ENCODE data around the gene SNAP91. TPM values are rescaled to one million over a fixed set of nuclear protein-coding genes. Genes with fewer than 3 reads are reported as not detected.
"Not testable (repeated sequence)": the region's sequence is repeated elsewhere in the genome, so short reads cannot be mapped to it uniquely, and the experiment has no call there.

SNAP91 gene
- total RNA-seq, result under 1 TPM; 0.24 to 0.25 TPM
- long read RNA-seq, partial matches to known transcripts, result 1 of 1 reads
- long read RNA-seq, other reads (novel, unspliced or antisense), result 0 of 1 reads

DNA sequence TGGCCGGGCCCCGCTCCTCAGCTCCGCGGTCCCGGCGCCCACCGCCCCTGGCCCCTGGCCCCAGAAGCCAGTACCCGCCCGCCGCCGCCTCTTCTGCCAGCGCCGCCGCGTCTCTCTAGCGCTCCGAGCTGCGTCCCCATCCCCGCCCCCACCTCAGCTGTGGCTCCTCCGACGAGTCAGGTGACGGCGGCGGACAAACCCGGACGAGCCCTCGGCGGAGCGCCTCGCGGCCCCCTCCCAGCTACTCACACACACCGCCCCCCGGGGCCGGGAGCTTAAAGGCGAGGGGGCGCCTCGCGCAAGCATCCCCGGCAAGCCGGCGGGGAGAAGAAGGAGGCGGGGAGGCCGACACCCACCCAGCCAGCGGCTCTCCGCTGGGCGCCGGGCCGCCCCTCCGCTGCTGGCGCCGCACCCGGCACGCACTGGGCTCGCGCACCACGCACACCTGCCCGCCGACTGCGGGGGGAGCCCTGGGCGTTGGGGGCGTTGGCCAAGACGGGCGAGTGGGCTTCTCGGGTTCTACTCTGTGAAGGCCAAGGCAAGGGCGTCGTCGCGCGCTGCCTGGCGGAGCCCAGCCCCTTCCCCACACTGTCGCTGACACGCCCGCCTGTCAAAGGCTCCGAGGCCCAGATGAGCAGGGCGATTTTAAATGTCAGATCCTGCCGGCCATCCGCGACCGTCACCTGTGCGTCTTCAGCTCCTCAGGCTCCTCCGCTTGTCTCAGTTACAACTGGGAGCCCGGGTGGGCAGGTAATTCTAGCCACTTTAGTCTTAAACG is at the start of gene SNAP91:
TSS of gene SNAP91 (minus strand) at position 132 of the 778 bp plus-strand sequence. CDS start 1,174 bp downstream, outside the sequence.
- ATAC-seq (no peak), DNase-seq (peak in 1 of 2 donors; percentile 12)

GRCh38 chr6:83758533-83758932 is 49.6 kb upstream of the SNAP91 start:
- ATAC-seq, result no peak
- no peak for DNase-seq
- intact Hi-C loops (cut with DNase I, micrococcal nuclease), result no loop called here

More for the DNA sequence above, at the start of gene SNAP91:
- intact Hi-C loops (cut with DNase I, micrococcal nuclease), result no loop called here

- no peak for DNase-seq
- no peak for ATAC-seq
- intact Hi-C loops (cut with DNase I, micrococcal nuclease), result no loop called here
These were observed 48.1 kb upstream of the SNAP91 start for GRCh38 chr6:83757021-83757420.

GRCh38 chr6:83756565-83756964 is 47.7 kb upstream of the SNAP91 start:
- ATAC-seq (no peak), DNase-seq (no peak)
- intact Hi-C loops (cut with DNase I, micrococcal nuclease), result no loop called here

DNA sequence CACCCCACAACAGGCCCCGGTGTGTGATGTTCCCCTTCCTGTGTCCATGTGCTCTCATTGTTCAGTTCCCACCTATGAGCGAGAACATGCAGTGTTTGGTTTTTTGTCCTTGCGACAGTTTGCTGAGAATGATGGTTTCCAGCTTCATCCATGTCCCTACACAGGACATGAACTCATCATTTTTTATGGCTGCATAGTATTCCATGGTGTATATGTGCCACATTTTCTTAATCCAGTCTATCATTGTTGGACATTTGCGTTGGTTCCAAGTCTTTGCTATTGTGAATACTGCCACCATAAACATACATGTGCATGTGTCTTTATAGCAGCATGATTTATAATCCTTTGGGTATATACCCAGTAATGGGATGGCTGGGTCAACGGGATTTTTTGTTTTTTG is 43.5 kb upstream of the SNAP91 start:
- ATAC-seq; DNase-seq; intact Hi-C loops (cut with DNase I, micrococcal nuclease): not testable (repeated sequence)

DNA sequence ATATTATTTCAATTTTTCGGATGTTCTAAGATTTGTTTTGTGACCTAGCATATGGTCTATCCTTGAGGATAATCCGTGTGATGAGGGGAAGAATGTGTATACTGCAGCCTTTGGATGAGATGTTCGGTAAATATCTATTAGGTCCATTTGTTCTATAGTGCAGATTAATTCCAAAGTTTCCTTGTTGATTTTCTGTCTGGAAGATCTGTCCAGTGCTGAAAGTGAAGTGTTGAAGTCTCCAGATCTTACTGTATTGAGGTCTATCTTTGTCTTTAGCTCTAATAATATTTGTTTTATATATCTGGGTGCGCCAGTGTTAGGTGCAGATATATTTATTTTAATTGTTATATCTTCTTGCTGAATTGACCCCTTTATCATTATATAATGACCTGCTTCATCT is 32.2 kb upstream of the SNAP91 start:
- ATAC-seq (no peak), DNase-seq (no peak)
- intact Hi-C loops (cut with DNase I, micrococcal nuclease), result no loop called here

DNA sequence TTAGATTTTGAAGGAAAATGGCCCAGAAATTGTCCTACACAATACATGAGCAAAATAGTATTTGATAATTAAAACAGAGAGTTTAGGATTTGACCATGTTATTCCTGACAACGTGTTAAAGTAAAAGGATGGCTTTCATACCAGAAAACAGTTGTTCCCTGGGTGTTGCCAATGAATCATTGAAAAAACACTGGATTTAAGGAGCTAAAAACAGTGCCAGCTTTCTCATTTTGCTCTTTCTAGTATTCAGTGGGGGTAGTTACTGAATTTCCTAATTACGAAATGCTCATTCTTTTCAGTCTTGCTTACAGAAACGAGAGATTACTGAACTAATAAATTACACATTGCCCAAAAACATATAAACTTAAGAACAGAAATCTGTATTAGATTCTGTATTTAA is 26.6 kb upstream of the SNAP91 start:
- no peak for ATAC-seq
- DNase-seq, result no peak
- intact Hi-C loops (cut with DNase I, micrococcal nuclease), result no loop called here

DNA sequence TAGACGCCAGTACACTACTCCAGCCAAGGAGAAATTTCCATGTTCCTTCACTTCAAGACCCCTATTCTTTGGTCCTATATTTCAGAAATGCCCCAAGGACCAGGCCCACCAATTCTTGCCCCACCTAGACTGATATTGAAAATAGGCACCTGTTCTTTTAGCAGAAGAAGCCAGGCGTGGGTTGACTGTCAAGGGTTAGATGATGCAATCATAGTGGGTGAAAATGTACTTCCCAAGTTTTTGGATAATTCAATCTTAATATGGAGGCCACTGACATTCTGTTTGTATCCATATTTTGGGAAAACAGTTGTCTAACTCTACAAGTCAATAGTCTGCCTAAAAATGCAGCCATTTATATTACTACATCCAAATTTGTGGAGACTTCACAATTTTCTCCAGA is 21.0 kb upstream of the SNAP91 start:
- no peak for DNase-seq
- intact Hi-C loops (cut with DNase I, micrococcal nuclease), result no loop called here
- ATAC-seq, result no peak

GRCh38 chr6:83722876-83723275 is 14.0 kb upstream of the SNAP91 start:
- DNase-seq, result no peak
- intact Hi-C loops (cut with DNase I, micrococcal nuclease), result no loop called here
- ATAC-seq, result no peak

- intact Hi-C loops (cut with DNase I, micrococcal nuclease), result no loop called here
- DNase-seq (no peak), ATAC-seq (no peak)
These were observed 8.9 kb upstream of the SNAP91 start for GRCh38 chr6:83717809-83718208.

- intact Hi-C loops (cut with DNase I, micrococcal nuclease), result no loop called here
- ATAC-seq, result no peak
- DNase-seq, result no peak
These were observed 3.1 kb upstream of the SNAP91 start for GRCh38 chr6:83711958-83712357.

GRCh38 chr6:83709748-83710050 is 798 bp upstream of the SNAP91 start:
- intact Hi-C loops (cut with DNase I, micrococcal nuclease), result no loop called here
- ATAC-seq (no peak), DNase-seq (no peak)

GRCh38 chr6:83708546-83708969 is 343 bp downstream of the SNAP91 start:
- no peak for DNase-seq
- intact Hi-C loops (cut with DNase I, micrococcal nuclease), result no loop called here
- ATAC-seq, result no peak

DNA sequence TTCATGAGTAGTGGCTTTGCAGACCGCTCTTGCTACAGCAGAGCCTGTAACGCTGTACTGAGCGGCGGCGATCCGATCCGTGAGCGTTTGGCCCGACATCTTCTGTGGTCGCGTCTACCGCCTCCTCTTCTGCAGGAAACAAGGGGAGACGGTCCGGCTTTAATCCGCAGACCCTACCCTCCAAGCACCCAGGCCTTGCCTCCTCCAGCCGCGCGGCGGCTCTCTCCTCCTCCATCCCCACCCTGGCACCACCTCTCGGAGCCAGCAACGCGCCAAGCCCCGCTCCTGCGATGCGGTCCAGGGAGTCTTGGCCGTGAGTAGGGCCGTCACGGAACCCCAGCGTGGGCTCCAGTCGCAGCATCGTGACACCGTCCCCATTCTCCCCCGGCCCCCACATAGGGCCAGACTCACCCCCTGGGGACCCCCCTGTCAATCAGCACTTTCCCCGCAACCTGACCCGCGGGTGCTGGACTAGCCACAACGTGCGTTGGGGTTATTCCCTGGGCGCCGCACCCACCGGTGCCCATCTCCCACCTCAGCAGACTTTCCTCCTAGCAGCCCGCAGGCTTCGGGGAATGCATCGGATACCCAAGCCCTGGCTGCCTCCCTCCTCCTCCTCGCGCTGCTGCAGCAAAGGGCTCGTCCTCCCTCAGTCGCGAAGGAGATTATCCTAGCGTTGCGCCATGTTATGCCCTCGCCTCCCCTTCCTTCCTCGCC is 914 bp downstream of the SNAP91 start:
- intact Hi-C loops (cut with DNase I, micrococcal nuclease), result no loop called here
- no peak for ATAC-seq
- no peak for DNase-seq

DNA sequence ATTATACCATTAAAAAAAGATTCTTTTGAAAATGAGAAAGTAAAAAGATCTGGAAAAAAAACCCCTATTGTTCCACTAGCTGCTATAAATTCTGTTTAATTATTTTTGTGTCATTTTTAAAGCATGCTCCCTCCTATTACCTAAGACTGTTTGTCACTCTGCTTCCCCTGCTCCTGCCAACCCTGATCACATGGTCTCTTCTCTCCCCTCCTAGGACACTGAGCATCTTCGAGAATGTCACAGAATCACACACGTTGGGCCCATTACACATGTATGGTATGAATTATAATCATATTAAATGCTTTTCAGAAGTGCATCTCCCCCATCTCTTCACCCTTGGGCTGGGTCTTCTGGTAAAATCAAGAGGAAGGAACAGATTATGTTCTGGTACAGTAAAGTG is 6.2 kb downstream of the SNAP91 start:
- no peak for ATAC-seq
- no peak for DNase-seq
- intact Hi-C loops (cut with DNase I, micrococcal nuclease), result no loop called here

DNA sequence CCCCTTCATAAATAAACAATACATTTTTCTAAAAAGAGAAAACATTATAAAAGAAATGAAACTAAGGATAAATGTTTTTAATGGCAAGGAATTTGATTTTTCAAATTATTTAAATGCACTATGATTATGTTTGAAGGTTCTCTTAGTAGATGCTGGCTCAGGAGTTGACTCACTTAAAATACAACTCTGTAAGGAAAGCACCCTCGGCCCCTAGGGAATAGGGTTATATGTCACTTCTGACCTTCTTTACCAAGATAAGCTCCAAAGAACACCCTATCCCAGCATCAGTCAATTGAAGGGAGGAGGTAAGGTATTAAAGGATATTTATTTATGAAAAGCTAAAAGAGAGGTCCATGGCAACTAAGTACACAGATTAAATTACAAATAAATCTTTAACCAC is 6.8 kb downstream of the SNAP91 start:
- intact Hi-C loops (cut with DNase I, micrococcal nuclease), result no loop called here
- DNase-seq, result no peak
- ATAC-seq, result no peak

GRCh38 chr6:83696674-83697073 is 12.2 kb downstream of the SNAP91 start:
- ATAC-seq (no peak), DNase-seq (no peak)
- intact Hi-C loops (cut with DNase I, micrococcal nuclease), result no loop called here

GRCh38 chr6:83685481-83685880 is 23.4 kb downstream of the SNAP91 start:
- ATAC-seq (no peak), DNase-seq (no peak)
- intact Hi-C loops (cut with DNase I, micrococcal nuclease), result no loop called here

GRCh38 chr6:83677791-83678190 is 31.1 kb downstream of the SNAP91 start:
- no peak for DNase-seq
- intact Hi-C loops (cut with DNase I, micrococcal nuclease), result no loop called here
- no peak for ATAC-seq

DNA sequence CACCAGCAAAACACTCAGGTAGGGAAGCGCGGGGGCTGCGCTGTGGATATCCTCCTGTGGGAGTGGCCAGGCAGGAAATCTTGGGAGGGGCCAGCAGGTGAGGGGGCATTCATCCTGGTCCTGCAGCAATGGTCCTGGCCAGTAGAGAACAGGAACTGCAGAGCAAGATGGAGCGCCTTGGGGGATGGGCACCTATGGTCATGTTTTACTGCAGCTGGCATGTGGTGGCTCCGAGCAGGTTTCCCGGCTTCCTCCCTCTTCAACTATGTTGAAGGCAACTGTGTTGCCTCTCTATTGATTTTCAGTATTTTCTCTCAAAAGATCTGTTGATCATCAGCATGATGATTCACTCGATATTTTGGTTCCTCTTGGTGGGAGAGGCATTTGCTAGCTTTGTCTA is 70.9 kb downstream of the SNAP91 start:
- no peak for DNase-seq
- no peak for ATAC-seq
- intact Hi-C loops (cut with DNase I, micrococcal nuclease), result no loop called here
